ENCODE results near the gene SACS. TPM values are rescaled to one million over a fixed set of nuclear protein-coding genes. Genes with fewer than 3 reads are reported as not detected.

SACS gene
- total and polyA plus RNA-seq, 2 of the 8 experiments (the other 6 are each of a cell fraction or from before 2014, with no cell fraction given) = 11.0 to 54.2 TPM

GRCh38 chr13:23320926-23321534 is 112.5 kb downstream of the SACS start:
- Histone ChIP-seq H2BK15ac (ENCODE audit: low read length) (no peak overlapping the region), H3K23ac (ENCODE audit: insufficient read length) (no peak overlapping the region), H2BK20ac (ENCODE audit: low read length) (no peak overlapping the region), H3K9me3 (ENCODE audit: insufficient read depth in 2 of 2, low read depth in 1 of 2, low read length in 1 of 2) (no peaks in the 10 kb centered on the region), H4K5ac (ENCODE audit: insufficient read length, low read depth, low read length) (no peak overlapping the region), H3K36me3 (ENCODE audit: control insufficient read depth in 2 of 4, insufficient read depth in 4 of 4, low read length in 3 of 4) (no peaks in the 10 kb centered on the region), H2BK120ac (replicated peaks; ENCODE audit: low read depth, low read length) (no peak overlapping the region), H3K23me2 (ENCODE audit: low read depth, low read length) (no peaks in the 10 kb centered on the region), H3K27me3 (replicated peaks in 1 of 4; ENCODE audit: control insufficient read depth in 3 of 4, extremely low read depth in 1 of 4, insufficient read depth in 3 of 4, low read length in 3 of 4) (no peaks in the 10 kb centered on the region), H4K8ac (ENCODE audit: extremely low read depth, insufficient read depth, low read length) (no peak overlapping the region), H3K79me2 (ENCODE audit: control insufficient read depth in 1 of 2, insufficient read depth in 2 of 2, low read length in 2 of 2) (no peaks in the 10 kb centered on the region), H4K91ac (replicated peaks; ENCODE audit: insufficient read length, low read length) (no peak overlapping the region), H2BK12ac (ENCODE audit: low read depth, low read length) (no peak overlapping the region), H3K14ac (ENCODE audit: insufficient read length) (no peak overlapping the region), H3K56ac (replicated peaks; ENCODE audit: insufficient read length, low read depth, low read length) (no peak overlapping the region), H3K79me1 (ENCODE audit: low read depth, low read length) (no peaks in the 10 kb centered on the region), H3K4me1 (replicated peaks in 1 of 4; ENCODE audit: control insufficient read depth in 3 of 4, insufficient read depth in 4 of 4, low read length in 3 of 4) (peaks cover 0 to 9% (median 3%) of the 10 kb centered on the region in 4 experiments; a peak in 4 of 7 replicates), H3K27ac (ENCODE audit: low read depth, low read length) (no peak overlapping the region), H4K20me1 (replicated peaks in 1 of 2; ENCODE audit: control insufficient read depth in 1 of 2, insufficient read depth in 2 of 2, low read length in 2 of 2) (no peaks in the 10 kb centered on the region), H3K4ac (replicated peaks; ENCODE audit: insufficient read length, low read depth, low read length) (no peak overlapping the region), H2AFZ (ENCODE audit: low read length) (no peak overlapping the region), H3K4me2 (ENCODE audit: insufficient read depth in 1 of 2, low read depth in 2 of 2, low read length in 2 of 2) (no peak overlapping the region), H3K9ac (replicated peaks in 1 of 4; ENCODE audit: extremely low read depth in 1 of 4, low read depth in 3 of 4, low read length in 3 of 4) (no peak overlapping the region), H3K4me3 (ENCODE audit: extremely low read depth in 1 of 4, insufficient read depth in 2 of 4, low read depth in 3 of 4, low read length in 4 of 4) (no peak overlapping the region), H3K18ac (ENCODE audit: extremely low read depth, low read length) (no peak overlapping the region), H2AK5ac (ENCODE audit: low read depth, low read length) (no peak overlapping the region), H2BK5ac (ENCODE audit: low read depth, low read length) (no peak overlapping the region)
- CTCF ChIA-PET (ENCODE audit: partially characterized antibody) = interaction anchor here (0.8 to 1.3 kb wide), 3 partner anchors 13 to 334 kb away, joined by 3 read pairs; no protein-coding TSS in a partner anchor
- no peak for FAIRE-seq
- POLR2A ChIA-PET (ENCODE audit: partially characterized antibody) = no interaction called here
- DNase-seq (ENCODE audit: low read depth in 1 of 2, low spot score in 2 of 2) = no peak
- no peak for TF ChIP-seq SRF (IDR thresholded peaks at IDR 0.05; ENCODE audit: low read depth, low read length)
- TF ChIP-seq SAP30 (IDR thresholded peaks at IDR 0.05; ENCODE audit: insufficient read depth, insufficient replicate concordance, low read length) = no peak
- TF ChIP-seq POLR2AphosphoS5 (IDR thresholded peaks at IDR 0.05; ENCODE audit: low read depth, low read length) = no peak
- no peak for TF ChIP-seq E2F6 (IDR thresholded peaks at IDR 0.05)
- TF ChIP-seq RXRA (IDR thresholded peaks at IDR 0.05; ENCODE audit: insufficient read depth, low read depth, low read length) = no peak
- TF ChIP-seq TAF1 (IDR thresholded peaks at IDR 0.05; ENCODE audit: low read depth, low read length) = no peak
- TF ChIP-seq GABPA (IDR thresholded peaks at IDR 0.05; ENCODE audit: borderline replicate concordance, insufficient read depth, low read length) = no peak
- no peak for TF ChIP-seq BACH1 (IDR thresholded peaks at IDR 0.05; ENCODE audit: low read length)
- no peak for TF ChIP-seq BCL11A (IDR thresholded peaks at IDR 0.05; ENCODE audit: low read depth in 2 of 2, low read length in 2 of 2)
- TF ChIP-seq POLR2A (IDR thresholded peaks at IDR 0.05; ENCODE audit: control extremely low read depth in 1 of 2, low read depth in 2 of 2, low read length in 2 of 2) = no peak
- no peak for TF ChIP-seq TEAD4 (IDR thresholded peaks at IDR 0.05; ENCODE audit: low read depth, low read length)
- TF ChIP-seq ATF3 (IDR thresholded peaks at IDR 0.05; ENCODE audit: insufficient read depth, low read depth, low read length) = no peak
- 90% methylated on average over 4 of the region's 4 CpGs; no CpG with 5 or more reads in 1 of the 2 experiments for WGBS, 2 experiments (ENCODE audit: extremely low coverage in 1 of 2, insufficient coverage in 1 of 2, insufficient read length in 1 of 2, insufficient replicate concordance in 2 of 2, low coverage in 1 of 2, low lambda C conversion rate in 2 of 2, missing lambda C conversion rate in 1 of 2)

All from H1 (cell line).